SIG-M5 (cell line): ENCODE measurements around the gene DR1.
"Not testable (repeated sequence)": the region's sequence is repeated elsewhere in the genome, so short reads cannot be mapped to it uniquely, and the experiment has no call there.

Source experiments
- DNase-seq: peaks from one replicate; lab custom pipeline; 2025; lab: John Stamatoyannopoulos, UW

DR1 gene

GRCh38 chr1:93340090-93340489 is 5.6 kb upstream of the DR1 start:
- DNase-seq = no peak

- no peak for DNase-seq
Observed at GRCh38 chr1:93344484-93344883, 1.2 kb upstream of the DR1 start.

- DNase-seq = no peak
Observed at GRCh38 chr1:93344886-93345632, 648 bp upstream of the DR1 start.

- DNase-seq = no peak
Observed at GRCh38 chr1:93346421-93346993, 800 bp downstream of the DR1 start.

- no peak for DNase-seq
Observed at GRCh38 chr1:93347334-93347899, 1.7 kb downstream of the DR1 start.

- no peak for DNase-seq
Observed at GRCh38 chr1:93348104-93348728, 2.5 kb downstream of the DR1 start.

GRCh38 chr1:93349231-93350135 is 3.8 kb downstream of the DR1 start:
- no peak for DNase-seq

- DNase-seq = no peak
Observed at GRCh38 chr1:93350322-93350721, 4.6 kb downstream of the DR1 start.

GRCh38 chr1:93350875-93351274 is 5.2 kb downstream of the DR1 start:
- no peak for DNase-seq

- DNase-seq = not testable (repeated sequence)
Observed at GRCh38 chr1:93351346-93351745, 5.6 kb downstream of the DR1 start.

GRCh38 chr1:93352376-93352775 is 6.7 kb downstream of the DR1 start:
- DNase-seq = no peak

- no peak for DNase-seq
Observed at GRCh38 chr1:93353286-93353685, 7.6 kb downstream of the DR1 start.

GRCh38 chr1:93354749-93355148 is 9.0 kb downstream of the DR1 start:
- no peak for DNase-seq

- no peak for DNase-seq
Observed at GRCh38 chr1:93357242-93357641, 11.5 kb downstream of the DR1 start.

GRCh38 chr1:93358293-93358692 is 12.6 kb downstream of the DR1 start:
- DNase-seq = peak; percentile 44

- DNase-seq = no peak
Observed at GRCh38 chr1:93360111-93360510, 14.4 kb downstream of the DR1 start.

GRCh38 chr1:93362237-93362636 is 16.5 kb downstream of the DR1 start:
- DNase-seq = no peak

GRCh38 chr1:93365813-93366212 is 20.1 kb downstream of the DR1 start:
- DNase-seq = no peak

- DNase-seq = no peak
Observed at GRCh38 chr1:93369734-93370133, 24.0 kb downstream of the DR1 start.

- no peak for DNase-seq
Observed at GRCh38 chr1:93374334-93375106, 28.8 kb downstream of the DR1 start.

GRCh38 chr1:93384656-93385055 is 38.9 kb downstream of the DR1 start:
- DNase-seq = no peak
